IMR-90 (cell line): ENCODE data around the gene CDC42EP5. TPM values are rescaled to one million over a fixed set of nuclear protein-coding genes. Genes with fewer than 3 reads are reported as not detected.

Experiments
- ATAC-seq: fragments of 200-7000 bp; cut with Tn5 transposase; 2 replicates; pipeline ENCODE4 v1.9.1; 2020; ENCODE audit warnings: low read depth, mild to moderate bottlenecking, moderate library complexity
- BruUV-seq: library from RNA; stranded (reverse); fragments of 400-500 nt; replicated peaks from 2 replicates; lab custom pipeline; 2021; lab: Mats Ljungman, UMichigan
- CTCF ChIA-PET: fragments of 300-600 bp; formaldehyde crosslinking; extraction: SDS; loops from one replicate; lab custom pipeline; 2021; ENCODE audit warnings: antibody characterized with exemption; lab: Yijun Ruan, JAX
- POLR2A ChIA-PET: fragments of 300-600 bp; sonication (Branson Sonifier 250); formaldehyde crosslinking; loops from one replicate; lab custom pipeline; 2022; ENCODE audit warnings: antibody characterized with exemption; ENCODE audit not compliant: unreplicated experiment; lab: Charles Lee
- DNase-seq: peaks from one replicate; pipeline ENCODE4 v3.0.0; 2013
- H2AFZ ChIP-seq: replicated peaks from 2 replicates; pipeline ENCODE3; 2013; ENCODE audit warnings: low read length, mild to moderate bottlenecking; ENCODE audit not compliant: poor library complexity
- H2AK5ac ChIP-seq: 2 replicates; pipeline ENCODE4 v1.6.1; 2013; ENCODE audit warnings: low read depth, low read length, inconsistent platforms
- H2AK9ac ChIP-seq: replicated peaks from 2 replicates; pipeline ENCODE3; 2013; ENCODE audit warnings: mild to moderate bottlenecking, low read depth, low read length, moderate library complexity; ENCODE audit not compliant: poor library complexity
- H2BK120ac ChIP-seq: 2 replicates; pipeline ENCODE4 v1.6.1; 2013; ENCODE audit warnings: low read depth, low read length, inconsistent platforms
- H2BK15ac ChIP-seq: 3 replicates; pipeline ENCODE4 v1.6.1; 2013; ENCODE audit warnings: low read depth, low read length, inconsistent platforms
- H2BK20ac ChIP-seq: 2 replicates; pipeline ENCODE4 v1.6.1; 2013; ENCODE audit warnings: low read depth, mild to moderate bottlenecking, inconsistent platforms, low read length, moderate library complexity
- H2BK5ac ChIP-seq: 2 replicates; pipeline ENCODE4 v1.6.1; 2013; ENCODE audit warnings: mild to moderate bottlenecking, low read depth, low read length, inconsistent platforms; ENCODE audit not compliant: poor library complexity, severe bottlenecking
- H3K14ac ChIP-seq: replicated peaks from 2 replicates; pipeline ENCODE4 v1.6.1; 2013; ENCODE audit warnings: low read depth, low read length, inconsistent platforms
- H3K18ac ChIP-seq: 2 replicates; pipeline ENCODE4 v1.6.1; 2013; ENCODE audit warnings: low read depth, low read length, control low read depth
- H3K23ac ChIP-seq: 2 replicates; pipeline ENCODE4 v1.6.1; 2013; ENCODE audit warnings: low read depth, low read length, inconsistent platforms
- H3K27ac ChIP-seq: 2 replicates; pipeline ENCODE4 v1.5.1; 2013; ENCODE audit warnings: mild to moderate bottlenecking, control low read depth, low read length; ENCODE audit not compliant: insufficient read depth
- H3K27me3 ChIP-seq: 2 replicates; pipeline ENCODE4 v1.6.1; 2013; ENCODE audit warnings: low read length; ENCODE audit not compliant: control insufficient read depth, insufficient read depth
- H3K36me3 ChIP-seq: 2 replicates; pipeline ENCODE4 v1.6.1; 2013; ENCODE audit warnings: low read length, mixed read lengths; ENCODE audit not compliant: control insufficient read depth, insufficient read depth
- H3K4ac ChIP-seq: 2 replicates; pipeline ENCODE4 v1.6.1; 2013; ENCODE audit warnings: low read depth, low read length, inconsistent platforms
- H3K4me1 ChIP-seq: 2 replicates; pipeline ENCODE4 v1.6.1; 2013; ENCODE audit warnings: low read length, mixed read lengths; ENCODE audit not compliant: control insufficient read depth, insufficient read depth
- H3K4me2 ChIP-seq: 2 replicates; pipeline ENCODE4 v1.6.1; 2013; ENCODE audit warnings: low read depth, mild to moderate bottlenecking, control low read depth, low read length, moderate library complexity
- H3K4me3 ChIP-seq: 2 replicates; pipeline ENCODE4 v1.5.1; 2013; ENCODE audit warnings: low read depth, mild to moderate bottlenecking, control low read depth, low read length, moderate library complexity; ENCODE audit not compliant: insufficient read depth
- H3K56ac ChIP-seq: 2 replicates; pipeline ENCODE4 v1.6.1; 2013; ENCODE audit warnings: low read length, inconsistent platforms; ENCODE audit not compliant: insufficient read depth; ENCODE audit errors: extremely low read depth
- H3K79me1 ChIP-seq, 2 experiments: 2 replicates each; pipeline ENCODE4 v1.6.1; 2013; ENCODE audit warnings: low read length in 2 of 2, inconsistent platforms in 1 of 2, low read depth in 1 of 2
- H3K9ac ChIP-seq: 2 replicates; pipeline ENCODE4 v1.6.1; 2013; ENCODE audit warnings: low read depth, low read length, control low read depth
- H3K9me1 ChIP-seq: 2 replicates; pipeline ENCODE4 v1.6.1; 2013; ENCODE audit warnings: low read length, inconsistent platforms; ENCODE audit not compliant: insufficient read depth
- H3K9me3 ChIP-seq: 2 replicates; pipeline ENCODE4 v1.6.1; 2013; ENCODE audit warnings: low read length; ENCODE audit not compliant: control insufficient read depth, insufficient read depth
- H4K20me1 ChIP-seq: 2 replicates; pipeline ENCODE4 v1.6.1; 2013; ENCODE audit warnings: low read length, inconsistent platforms; ENCODE audit not compliant: insufficient read depth
- H4K5ac ChIP-seq: 2 replicates; pipeline ENCODE4 v1.6.1; 2013; ENCODE audit warnings: mild to moderate bottlenecking, low read depth, low read length, control low read depth
- H4K8ac ChIP-seq, 2 experiments: 2 replicates each; pipeline ENCODE4 v1.6.1; 2013; ENCODE audit warnings: low read depth in 2 of 2, low read length in 2 of 2, control low read depth in 1 of 2, inconsistent platforms in 1 of 2
- H4K91ac ChIP-seq: 2 replicates; pipeline ENCODE4 v1.6.1; 2013; ENCODE audit warnings: low read depth, low read length, inconsistent platforms; ENCODE audit not compliant: insufficient read depth
- BHLHE40 ChIP-seq: fragments of 150-350 bp; IDR thresholded peaks from 2 replicates; pipeline ENCODE4 v1.6.1; 2016; ENCODE audit warnings: mild to moderate bottlenecking, low read depth, low read length
- CEBPB ChIP-seq: IDR thresholded peaks from 2 replicates; pipeline ENCODE4 v1.6.1; 2012; ENCODE audit warnings: low read depth, low read length, improper control_type of control experiment
- CHD1 ChIP-seq: IDR thresholded peaks from 2 replicates; pipeline ENCODE4 v1.6.1; 2012; ENCODE audit warnings: low read depth, low read length, improper control_type of control experiment
- CTCF ChIP-seq: conservative IDR thresholded peaks from 2 replicates; pipeline ENCODE4 v1.5.1; 2012; ENCODE audit warnings: mild to moderate bottlenecking, low read depth, low read length, improper control_type of control experiment
- MAFK ChIP-seq: IDR thresholded peaks from 2 replicates; pipeline ENCODE4 v1.6.1; 2012; ENCODE audit warnings: low read depth, low read length, improper control_type of control experiment
- MXI1 ChIP-seq: IDR thresholded peaks from 2 replicates; pipeline ENCODE4 v1.6.1; 2012; ENCODE audit warnings: low read depth, mild to moderate bottlenecking, low read length, moderate library complexity, borderline replicate concordance
- NFE2L2 ChIP-seq: fragments of 150-350 bp; IDR thresholded peaks from 2 replicates; pipeline ENCODE4 v1.6.1; 2016; ENCODE audit warnings: low read depth, mild to moderate bottlenecking, low read length
- POLR2A ChIP-seq: IDR thresholded peaks from 2 replicates; pipeline ENCODE4 v1.6.1; 2012; ENCODE audit warnings: mild to moderate bottlenecking, low read depth, low read length
- RAD21 ChIP-seq: IDR thresholded peaks from 2 replicates; pipeline ENCODE4 v1.6.1; 2012; ENCODE audit warnings: low read length, improper control_type of control experiment
- RCOR1 ChIP-seq: IDR thresholded peaks from 2 replicates; pipeline ENCODE4 v1.6.1; 2012; ENCODE audit warnings: mild to moderate bottlenecking, low read length, improper control_type of control experiment; ENCODE audit not compliant: insufficient replicate concordance
- RFX5 ChIP-seq: IDR thresholded peaks from 2 replicates; pipeline ENCODE4 v1.8.0; 2012; ENCODE audit warnings: low read depth, mild to moderate bottlenecking, low read length, moderate library complexity
- SMC3 ChIP-seq: fragments of 150-350 bp; IDR thresholded peaks from 2 replicates; pipeline ENCODE4 v1.6.1; 2016; ENCODE audit warnings: low read depth, mild to moderate bottlenecking, antibody characterized with exemption, low read length, moderate library complexity
- USF2 ChIP-seq: fragments of 150-350 bp; IDR thresholded peaks from 2 replicates; pipeline ENCODE4 v1.6.1; 2017; ENCODE audit warnings: mild to moderate bottlenecking, antibody characterized with exemption, low read length, low read depth
- WGBS, 2 experiments: methylation state at CpG; one replicate each; pipeline versions ENCODE4 v1.1.5 to v1.1.7; 2013; ENCODE audit warnings: missing lambda C conversion rate in 2 of 2; ENCODE audit not compliant: insufficient read length in 1 of 2; ENCODE audit errors: extremely low coverage in 2 of 2; 5-methylcytosine and 5-hydroxymethylcytosine counted together
- dilution Hi-C: fragments of 300-500 bp; cut with HindIII; formaldehyde crosslinking; loops from one replicate; pipeline ENCODE4 v1.14.3; 2018; ENCODE audit warnings: low sequenced_read_pairs; ENCODE audit not compliant: unreplicated experiment
- in situ Hi-C: fragments of 300-500 bp; cut with MboI; formaldehyde crosslinking; loops from 3 replicates; pipeline ENCODE4 v1.14.3; 2019; ENCODE audit warnings: low sequenced_read_pairs, inconsistent platforms, mixed read lengths
- intact Hi-C: fragments of 100-400 bp; cut with micrococcal nuclease; formaldehyde crosslinking; loops from 2 replicates; pipeline ENCODE4 v1.10.0; 2022
- polyA plus RNA-seq, 3 experiments: library from polyadenylated mRNA; depleted of rRNA; stranded (reverse); fragments of >200 nt; gene quantifications; 2 replicates each; pipeline ENCODE4 v1.2.3, GENCODE V29; 2012; ENCODE audit warnings: low replicate concordance in 1 of 3
- total RNA-seq: library from RNA; depleted of rRNA; stranded (reverse); fragments of >200 nt; gene quantifications from 2 replicates; pipeline ENCODE4 v1.2.3, GENCODE V29; 2012

Gene CDC42EP5
- total and polyA plus RNA-seq, 2 of the 4 experiments (the other 2 are of a cell fraction) = 7.2 to 25.3 TPM

- TF ChIP-seq USF2 (no peak), CEBPB (no peak), BHLHE40 (no peak), POLR2A (no peak), NFE2L2 (no peak), MAFK (no peak), SMC3 (no peak), RAD21 (no peak), MXI1 (no peak), RCOR1 (no peak), CTCF (no peak), CHD1 (no peak), RFX5 (no peak)
- Histone ChIP-seq H2BK15ac (no peak overlapping the region), H2BK120ac (no peak overlapping the region), H2AK9ac (no peak overlapping the region), H3K9ac (no peak overlapping the region), H4K5ac (no peak overlapping the region), H2AFZ (no peak overlapping the region), H3K79me1 (no peaks in the 10 kb centered on the region), H2BK5ac (no peak overlapping the region), H2BK20ac (no peak overlapping the region), H3K56ac (no peak overlapping the region), H3K4me2 (no peak overlapping the region), H3K4me3 (no peak overlapping the region), H3K9me3 (peaks cover 4% of the 10 kb centered on the region; the same call in 1 of the 2 replicates), H3K27me3 (peaks cover 35% of the 10 kb centered on the region), H3K4me1 (no peaks in the 10 kb centered on the region), H3K4ac (no peak overlapping the region), H4K91ac (no peak overlapping the region), H3K36me3 (no peaks in the 10 kb centered on the region), H3K14ac (no peak overlapping the region), H4K8ac (no peak overlapping the region), H3K18ac (no peak overlapping the region), H2AK5ac (no peak overlapping the region), H4K20me1 (no peaks in the 10 kb centered on the region), H3K9me1 (peaks cover 3% of the 10 kb centered on the region; the same call in 1 of the 2 replicates), H3K27ac (no peak overlapping the region), H3K23ac (no peak overlapping the region)
- ChIA-PET CTCF (no interaction called here), POLR2A (no interaction called here)
- ATAC-seq (no peak), DNase-seq (no peak)
- intact Hi-C loops (no loop called here), in situ Hi-C loops (no loop called here), dilution Hi-C loops (no loop called here)
- WGBS, 2 experiments = 55% methylated on average over 20 of the region's 44 CpGs; no CpG with 5 or more reads in 1 of the 2 experiments
- BruUV-seq = no TSS peak
Measured at GRCh38 chr19:54416695-54417491, 56.2 kb downstream of the CDC42EP5 start.
